Amygdala (tissue), 56 donors: ENCODE measurements around the gene GORASP1.

Experiments
- DNase-seq, 56 donors: peaks; one replicate each; lab custom pipeline; 2025; lab: John Stamatoyannopoulos, UW

GORASP1 gene

DNA sequence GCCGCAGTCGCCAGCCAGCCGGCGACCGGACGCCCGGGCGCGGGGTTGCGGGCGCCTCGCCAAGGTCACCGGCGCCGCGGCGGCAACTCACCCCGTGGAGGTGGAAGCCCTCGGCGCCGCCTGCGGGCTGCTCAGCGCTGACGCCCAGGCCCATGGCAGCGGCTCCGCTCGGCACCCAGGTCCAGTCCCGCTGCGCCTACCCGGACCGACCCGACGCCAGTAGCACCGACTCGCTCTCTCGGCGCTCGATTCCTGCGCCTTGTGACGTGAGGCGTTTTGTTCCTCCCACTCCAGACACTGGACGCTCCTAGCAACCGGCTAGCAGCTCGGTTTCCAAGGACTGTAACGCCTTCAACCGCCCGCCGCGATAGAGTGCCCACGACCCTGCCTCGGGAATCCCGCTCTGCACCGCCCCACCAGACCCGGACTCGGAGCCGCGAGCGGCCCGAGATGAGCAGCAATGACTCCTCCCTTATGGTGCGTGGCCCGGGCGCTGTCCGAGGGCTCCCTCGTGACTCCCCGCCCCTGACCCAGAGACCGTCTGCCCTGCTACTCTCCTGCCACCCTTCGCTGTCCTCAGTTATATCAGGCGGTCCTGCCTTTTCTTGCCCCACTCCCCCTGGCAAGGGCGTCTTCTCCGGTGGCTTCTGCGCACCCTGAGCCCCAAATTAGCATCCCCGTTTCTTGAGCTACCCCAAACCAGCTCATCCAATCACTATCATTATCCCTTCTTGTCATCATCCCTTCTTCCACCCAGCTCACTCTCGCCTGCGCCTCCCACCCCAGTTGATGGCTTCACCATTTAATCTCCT, at the start of gene GORASP1, which contains the start of gene TTC21A:
Gene GORASP1, minus strand, starts transcription at position 240 of the 812 bp plus-strand sequence. Its CDS starts 86 bp downstream, at position 154.
Gene TTC21A, plus strand, starts transcription at position 293 of the 812 bp plus-strand sequence. Its CDS starts 158 bp downstream, at position 451.
- peak; percentile 49 to 95 (median 85) for DNase-seq

DNA sequence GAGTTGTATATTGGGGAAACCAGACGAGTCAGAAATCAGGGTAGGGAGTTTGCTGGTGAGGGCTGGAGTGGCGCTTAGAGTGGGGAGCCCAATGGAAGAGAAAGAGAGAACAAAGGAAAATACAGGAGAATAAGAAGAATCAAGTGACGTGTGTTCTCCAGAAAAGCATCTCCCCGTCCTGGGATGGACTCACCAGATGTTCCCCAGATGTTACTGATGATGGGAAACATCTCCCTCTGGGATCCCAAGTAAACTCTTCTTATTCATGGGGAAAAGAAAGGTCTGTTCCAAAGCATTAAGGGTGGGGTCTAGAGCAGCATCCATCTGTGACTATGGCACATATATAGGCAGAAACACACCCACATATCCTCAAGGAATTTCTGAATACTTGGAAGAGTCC, 49.0 kb upstream of the GORASP1 start:
- no peak for DNase-seq

DNA sequence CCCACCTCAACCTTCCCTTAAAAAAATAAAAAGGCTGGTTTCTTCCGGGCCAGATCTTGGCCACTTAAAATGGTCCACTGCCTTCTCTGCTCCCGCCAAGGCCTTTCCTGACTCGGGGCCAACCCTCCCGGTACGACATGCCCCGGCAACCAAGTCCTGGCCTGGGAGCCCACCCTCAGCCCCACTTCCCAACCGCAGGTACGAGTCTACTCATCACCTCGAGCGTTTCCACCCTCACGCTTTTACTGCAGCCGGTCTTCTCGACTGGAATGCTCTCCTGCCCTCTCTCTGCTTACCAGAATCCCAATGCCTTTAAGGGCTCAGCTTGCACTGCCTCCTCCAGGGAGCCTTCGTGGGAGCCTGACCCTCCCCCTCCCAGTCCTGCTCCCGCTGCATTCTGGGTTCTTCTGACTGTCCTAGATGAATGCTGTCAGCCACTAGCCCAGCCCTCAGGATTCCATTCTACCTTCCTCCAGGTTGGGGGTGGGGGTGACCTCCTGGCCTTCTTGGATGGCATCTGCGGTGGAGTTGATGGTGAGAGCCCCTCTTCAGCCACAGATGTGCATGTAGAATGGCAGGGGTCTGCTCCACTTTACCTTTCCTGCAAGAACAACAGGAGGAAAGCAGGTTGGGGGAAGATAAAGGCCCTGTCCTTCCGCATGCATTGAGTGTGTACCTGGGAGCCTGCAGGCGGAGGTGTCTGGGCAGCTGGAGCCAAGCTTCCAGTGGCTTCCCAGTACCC, 47.0 kb upstream of the GORASP1 start:
- DNase-seq = peak in 1 of 56 donors; percentile 33

GRCh38 chr3:39153977-39154279, 46.5 kb upstream of the GORASP1 start:
- DNase-seq = no peak

DNA sequence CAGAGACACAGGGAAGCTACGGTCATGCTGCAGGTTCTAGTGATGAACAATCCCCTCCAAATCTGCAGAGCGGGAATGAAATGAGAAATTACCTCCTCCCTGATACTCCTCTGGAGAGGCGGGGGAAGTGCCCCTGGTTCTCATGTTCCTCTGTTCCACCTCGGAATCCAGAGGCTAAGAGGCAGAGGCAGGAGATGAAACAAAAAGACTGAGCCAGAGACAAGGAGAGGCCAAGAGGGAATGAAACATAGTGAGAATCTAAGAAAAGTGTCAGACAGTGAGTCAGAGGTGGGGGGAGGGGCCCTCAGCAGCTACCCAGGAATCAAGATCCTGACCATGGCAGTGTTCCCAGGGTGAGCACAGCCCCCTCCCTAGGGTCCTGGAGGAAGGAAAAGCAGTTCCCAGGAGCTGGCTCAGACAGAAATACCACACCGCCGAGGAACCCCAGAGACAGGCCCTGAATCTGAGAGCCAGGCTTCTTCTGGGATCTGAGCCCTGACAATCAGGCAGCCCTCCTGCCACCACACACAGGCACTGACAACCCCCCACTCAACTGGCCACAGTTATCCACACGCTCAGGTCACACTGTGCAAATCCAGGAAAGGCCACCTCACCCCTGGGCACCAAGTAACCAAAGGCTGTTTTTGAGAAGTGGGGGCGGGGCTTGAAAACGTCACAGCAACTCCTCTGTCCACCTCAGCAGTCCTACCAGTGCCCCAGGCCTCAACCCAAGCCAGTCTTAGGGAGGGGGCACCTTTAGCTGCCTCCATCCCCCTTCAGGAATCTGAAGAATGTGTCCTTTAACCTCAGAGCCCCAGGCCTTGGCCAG, 43.6 kb upstream of the GORASP1 start:
- DNase-seq = peak in 42 of 56 donors; percentile 27 to 89 (median 58)

DNA sequence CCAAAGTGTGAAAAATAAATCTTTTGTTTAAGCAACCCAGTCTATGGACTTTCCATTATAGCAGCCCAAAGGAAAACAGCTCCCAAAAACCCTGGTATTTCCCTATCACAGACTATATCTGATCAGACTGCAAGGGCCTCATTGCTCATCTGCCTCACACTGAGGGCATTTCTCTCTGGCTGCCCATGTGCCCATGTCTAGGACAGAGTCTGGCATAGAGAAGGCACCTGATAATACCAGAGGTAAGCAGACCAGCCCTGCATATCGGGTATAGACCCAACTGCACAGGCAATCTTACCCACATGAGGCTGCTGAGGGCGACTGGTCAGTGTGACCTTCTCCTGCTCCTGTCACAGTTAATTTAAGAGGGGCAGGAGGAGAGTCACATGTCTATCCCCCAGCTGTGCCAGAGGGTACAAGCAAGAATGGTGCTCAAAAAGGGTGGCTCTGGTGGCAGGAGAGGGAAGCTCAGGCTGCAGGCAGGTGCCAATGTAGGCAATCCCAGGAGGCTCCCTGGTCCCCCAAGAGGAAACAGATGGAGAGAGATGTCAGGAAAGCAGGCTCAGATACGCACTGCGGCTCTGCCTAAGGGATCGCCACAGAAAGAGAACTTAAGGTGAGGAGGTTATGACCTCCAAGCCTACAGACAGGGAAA, 42.8 kb upstream of the GORASP1 start:
- DNase-seq = peak in 1 of 56 donors; percentile 41

DNA sequence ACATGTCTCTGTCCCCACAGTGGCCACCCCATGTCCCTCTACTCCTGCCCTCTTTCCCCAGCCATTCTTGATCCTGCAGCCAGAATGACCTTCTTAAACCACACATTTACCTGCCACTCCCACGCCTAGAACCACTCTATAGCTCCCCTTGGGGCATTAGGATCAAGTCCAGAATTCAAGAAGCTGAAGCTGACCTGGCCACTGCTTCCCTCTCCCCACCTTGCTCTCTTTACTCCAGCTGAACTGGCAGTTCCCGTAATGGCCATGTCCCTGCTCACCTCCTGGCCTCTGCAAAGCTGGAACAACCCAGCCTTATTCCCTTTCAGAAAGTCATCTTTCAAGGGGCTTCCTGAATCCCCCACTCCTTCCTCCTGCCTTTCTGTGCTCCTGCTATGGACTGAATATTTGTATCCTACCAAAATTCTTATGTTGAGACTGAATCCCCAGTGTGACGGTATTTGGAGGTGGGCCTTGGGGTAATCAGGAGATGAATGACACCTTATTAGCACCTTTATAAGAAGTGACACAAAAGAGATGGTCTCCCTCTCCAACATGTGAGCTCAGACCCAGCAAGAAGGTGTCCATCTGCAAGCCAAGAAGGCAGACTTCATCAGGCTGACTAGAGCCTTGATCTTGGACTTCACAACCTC, 42.2 kb upstream of the GORASP1 start:
- no peak for DNase-seq

DNA sequence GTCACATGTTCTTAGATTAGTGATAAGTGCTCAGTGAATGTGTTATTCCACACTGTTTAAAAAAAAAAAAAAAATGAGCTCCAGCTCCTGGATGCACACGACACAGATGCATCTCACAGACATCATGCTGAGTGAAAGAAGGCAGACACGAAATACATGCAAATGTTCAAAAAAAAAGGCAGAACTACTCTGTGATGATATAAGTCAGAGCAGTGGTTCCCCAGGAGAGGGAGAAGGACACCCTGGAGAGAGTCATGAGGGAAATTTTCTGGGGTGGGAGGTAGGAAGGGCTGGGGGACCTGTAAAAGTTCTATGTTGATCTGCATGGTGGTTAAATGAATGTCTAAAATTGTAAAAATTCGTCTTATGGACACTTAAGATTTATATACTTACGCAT, 41.6 kb upstream of the GORASP1 start:
- no peak for DNase-seq

GRCh38 chr3:39148435-39149058, 41.1 kb upstream of the GORASP1 start:
- peak in 4 of 56 donors; percentile 24 to 40 (median 26) for DNase-seq

GRCh38 chr3:39147711-39148434, 40.4 kb upstream of the GORASP1 start:
- peak in 6 of 56 donors; percentile 12 to 56 (median 44) for DNase-seq

- peak in 42 of 56 donors; percentile 10 to 82 (median 49) for DNase-seq
Measured at GRCh38 chr3:39146611-39147591, 39.5 kb upstream of the GORASP1 start.

DNA sequence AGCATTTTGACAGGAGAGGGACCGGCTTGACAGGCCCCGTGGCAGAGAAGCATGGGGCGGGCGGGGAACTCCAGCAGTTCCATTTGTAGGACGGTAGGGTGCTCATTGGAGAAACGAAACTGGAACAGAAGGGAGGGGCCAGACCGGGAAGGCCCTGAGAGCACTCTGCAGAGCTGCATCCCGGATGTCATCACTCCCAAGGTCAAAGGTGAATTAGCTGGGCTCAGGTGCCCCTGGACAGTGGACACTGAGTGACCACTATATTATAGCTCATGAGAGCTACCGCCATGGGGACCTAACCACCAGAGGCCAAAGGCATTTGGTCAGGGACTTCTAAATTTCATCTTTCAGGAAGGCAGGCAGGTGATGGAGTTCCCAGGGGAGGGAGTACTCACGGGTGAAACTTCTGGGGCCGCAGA, 38.7 kb upstream of the GORASP1 start:
- peak in 4 of 56 donors; percentile 15 to 22 (median 20) for DNase-seq

DNA sequence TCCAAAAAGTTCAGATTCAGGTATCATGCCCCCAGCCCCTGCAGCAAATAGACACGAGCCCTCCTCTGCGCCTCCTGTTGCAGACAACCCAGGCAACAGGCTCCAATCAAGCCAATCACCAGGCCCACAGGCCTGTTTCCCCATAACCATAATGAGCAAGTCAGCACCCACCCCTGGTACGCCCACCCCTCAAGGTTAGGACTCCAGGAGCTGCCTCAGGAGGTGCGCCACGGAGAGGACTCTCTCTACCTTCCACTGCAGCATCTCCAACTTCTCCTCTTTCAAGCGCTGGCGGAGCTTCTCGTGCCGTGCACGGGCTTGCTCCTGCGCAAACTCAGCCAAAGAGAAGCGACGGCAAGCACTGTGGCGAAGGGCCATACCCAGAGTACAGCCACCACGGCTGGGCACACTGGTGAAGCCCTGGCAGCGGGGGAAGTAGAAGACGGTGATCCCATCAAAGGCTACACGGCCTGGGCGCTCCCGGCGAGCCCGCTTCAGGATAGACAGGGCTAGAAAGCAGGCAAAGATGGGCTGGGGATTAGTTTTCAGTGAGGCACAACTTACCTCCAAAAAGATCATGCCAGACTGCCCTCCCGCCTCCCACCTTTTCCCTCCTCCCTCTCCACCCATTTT, 37.4 kb upstream of the GORASP1 start:
- DNase-seq = no peak

DNA sequence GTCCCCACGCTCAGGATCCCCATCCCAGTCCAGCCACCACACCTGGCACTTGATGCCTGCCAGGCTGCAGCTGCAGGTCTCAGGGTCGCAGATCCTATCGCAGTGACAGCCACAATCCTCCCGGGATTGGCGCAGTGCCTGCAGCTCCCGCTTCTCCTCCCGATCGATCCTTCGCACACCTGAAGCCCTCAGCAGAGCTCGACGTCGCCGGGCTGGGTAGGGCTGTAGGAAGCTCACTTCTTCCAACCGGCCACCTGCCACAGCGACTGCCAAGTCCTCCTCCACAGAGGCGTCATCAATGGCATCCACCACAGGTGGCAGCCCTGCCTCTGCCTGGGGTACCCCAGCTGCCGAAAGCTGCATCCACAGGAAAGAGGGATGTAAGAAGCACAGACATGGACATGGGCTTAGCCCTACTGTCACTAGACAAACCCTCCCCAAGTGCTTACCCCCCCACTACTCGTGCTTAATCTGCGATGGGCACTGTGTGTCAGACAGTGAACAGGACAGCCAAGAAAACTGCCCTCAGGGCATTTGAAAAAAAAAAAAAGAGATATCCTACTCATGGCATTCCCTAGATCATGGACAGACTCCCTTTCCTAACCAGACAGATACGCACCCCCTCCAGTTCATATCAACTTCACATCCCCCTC, 36.8 kb upstream of the GORASP1 start:
- no peak for DNase-seq

DNA sequence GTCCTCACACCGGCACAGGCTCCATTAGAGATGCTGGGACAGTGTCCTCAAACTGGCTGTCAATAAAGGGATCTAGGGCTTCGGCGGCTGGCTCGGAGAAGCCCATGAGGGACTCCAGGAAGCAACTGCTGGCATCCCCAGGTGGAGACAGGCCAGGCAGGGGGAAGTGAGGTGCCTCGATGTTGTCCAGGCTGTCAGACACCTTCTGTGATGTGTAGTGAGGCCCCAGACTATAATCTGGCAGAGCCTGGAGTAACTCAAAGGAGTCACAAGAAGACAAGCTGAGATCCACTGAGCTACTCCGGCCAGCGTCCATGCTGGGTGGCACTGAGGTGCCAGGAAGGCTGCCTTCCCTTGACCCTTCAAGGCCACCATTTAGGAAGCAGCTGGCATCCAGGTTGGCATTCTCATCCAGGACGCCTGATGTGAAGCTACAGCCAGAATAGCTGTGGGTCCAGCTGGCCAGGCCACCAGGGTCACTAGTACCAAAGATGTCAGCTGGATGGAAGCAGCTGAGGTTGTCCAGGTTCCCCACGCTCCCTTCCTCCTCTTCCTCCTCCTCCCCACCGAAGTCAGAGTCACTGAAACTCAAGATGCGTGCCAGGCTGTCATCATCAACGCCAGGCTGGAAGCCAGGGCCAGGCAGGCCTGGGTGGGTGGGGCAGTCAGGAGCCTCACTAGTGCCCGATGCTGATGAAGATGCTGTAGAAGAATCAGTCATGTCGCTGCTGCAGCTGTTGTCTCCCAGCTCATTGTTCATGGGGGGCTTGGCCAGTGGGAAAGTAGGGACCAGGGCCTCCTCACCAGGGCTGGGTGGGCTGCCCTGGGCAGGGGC, 35.8 kb upstream of the GORASP1 start:
- DNase-seq = no peak
